Keratinocyte (primary cell): ENCODE results near the gene FGF5. TPM values are rescaled to one million over a fixed set of nuclear protein-coding genes. Genes with fewer than 3 reads are reported as not detected.

Experiments
- DNase-seq: peaks from one replicate; pipeline ENCODE4 v3.0.0-alpha.2; 2011; ENCODE audit warnings: low read depth, missing footprints, low spot score
- FAIRE-seq: peaks from 2 replicates; lab custom pipeline; 2011; peaks lifted over from hg19 to GRCh38; lab: Jason Lieb, UNC
- H2AFZ ChIP-seq: 2 replicates; pipeline ENCODE4 v1.6.0; 2012; ENCODE audit warnings: low read length, control low read depth, inconsistent platforms; ENCODE audit not compliant: control insufficient read depth
- H3K27ac ChIP-seq: 2 replicates; pipeline ENCODE4 v1.5.1; 2011; ENCODE audit warnings: low read length; ENCODE audit not compliant: control insufficient read depth, insufficient read depth
- H3K27me3 ChIP-seq: 3 replicates; pipeline ENCODE4 v1.6.0; 2011; ENCODE audit warnings: low read length; ENCODE audit not compliant: control insufficient read depth, insufficient read depth; ENCODE audit errors: extremely low read depth
- H3K36me3 ChIP-seq, 2 experiments: 2 replicates in 1 of 2; 3 replicates in 1 of 2; pipeline ENCODE4 v1.5.1; 2011; ENCODE audit warnings: low read length in 2 of 2, mild to moderate bottlenecking in 1 of 2; ENCODE audit not compliant: control insufficient read depth in 2 of 2, insufficient read depth in 2 of 2; ENCODE audit errors: extremely low read depth in 1 of 2
- H3K4me1 ChIP-seq: 3 replicates; pipeline ENCODE4 v1.5.1; 2011; ENCODE audit warnings: low read length; ENCODE audit not compliant: control insufficient read depth, insufficient read depth; ENCODE audit errors: extremely low read depth
- H3K4me2 ChIP-seq: 3 replicates; pipeline ENCODE4 v1.6.0; 2011; ENCODE audit warnings: low read depth, low read length; ENCODE audit not compliant: control insufficient read depth, insufficient read depth; ENCODE audit errors: extremely low read depth
- H3K4me3 ChIP-seq, 3 experiments: fragments of 200-600 bp in 1 of 3; sonication (generic) in 1 of 3; 2 replicates in 2 of 3; 3 replicates in 1 of 3; pipeline ENCODE4 v1.5.1; 2011 to 2016; ENCODE audit warnings: low read length in 3 of 3, mild to moderate bottlenecking in 3 of 3, control low read depth in 2 of 3, inconsistent platforms in 1 of 3, low read depth in 1 of 3, mixed read lengths in 1 of 3, mixed run types in 1 of 3, moderate library complexity in 1 of 3; ENCODE audit not compliant: control insufficient read depth in 2 of 3, insufficient read depth in 2 of 3; ENCODE audit errors: extremely low read depth in 1 of 3
- H3K79me2 ChIP-seq: 2 replicates; pipeline ENCODE4 v1.6.0; 2012; ENCODE audit warnings: low read length; ENCODE audit not compliant: control insufficient read depth, insufficient read depth
- H3K9ac ChIP-seq: 3 replicates; pipeline ENCODE4 v1.6.0; 2011; ENCODE audit warnings: low read length; ENCODE audit not compliant: control insufficient read depth, insufficient read depth; ENCODE audit errors: extremely low read depth
- H3K9me1 ChIP-seq: 3 replicates; pipeline ENCODE4 v1.6.0; 2011; ENCODE audit warnings: low read length; ENCODE audit not compliant: control insufficient read depth, insufficient read depth; ENCODE audit errors: extremely low read depth
- H3K9me3 ChIP-seq: 2 replicates; pipeline ENCODE4 v1.5.1; 2012; ENCODE audit warnings: low read depth, low read length; ENCODE audit not compliant: control insufficient read depth
- H4K20me1 ChIP-seq: 3 replicates; pipeline ENCODE4 v1.6.0; 2011; ENCODE audit warnings: low read length; ENCODE audit not compliant: control insufficient read depth, insufficient read depth; ENCODE audit errors: extremely low read depth
- EZH2 ChIP-seq: IDR thresholded peaks from one replicate; pipeline ENCODE4 v1.6.1; 2012; ENCODE audit warnings: inconsistent platforms, mild to moderate bottlenecking, low read length, moderate library complexity
- dilution Hi-C: fragments of 300-500 bp; cut with MboI; formaldehyde crosslinking; loops from one replicate; pipeline ENCODE4 v1.7.0; 2020; ENCODE audit warnings: low sequenced_read_pairs; ENCODE audit not compliant: extremely low pct_ligation_motif_present
- polyA plus RNA-seq, 5 experiments: library from polyadenylated mRNA; depleted of rRNA in 3 of 5; stranded (reverse) in 3 of 5; stranded (forward) in 1 of 5; unstranded in 1 of 5; fragments of >200 nt; gene quantifications; 1 replicate in 1 of 5; 2 replicates in 3 of 5; 3 replicates in 1 of 5; pipeline versions ENCODE4 v1.2.1 to v1.2.3, GENCODE V29; 2011 to 2012; ENCODE audit warnings: missing spikeins in 2 of 5, low read depth in 1 of 5, low replicate concordance in 1 of 5
- TF ChIP-seq, protein P1 (sequence below), 3 experiments: IDR thresholded peaks in 1 of 3; conservative IDR thresholded peaks in 1 of 3; optimal IDR thresholded peaks in 1 of 3; 2 replicates in 2 of 3; 3 replicates in 1 of 3; pipeline versions ENCODE3 to v1.5.1; 2011; ENCODE audit warnings: low read length in 3 of 3, mild to moderate bottlenecking in 3 of 3, moderate library complexity in 2 of 3, control low read depth in 1 of 3, inconsistent platforms in 1 of 3; ENCODE audit not compliant: insufficient read depth in 2 of 3; ENCODE audit errors: extremely low read depth in 1 of 3

FGF5 gene
- polyA plus RNA-seq, 1 donor (not counting 4 experiments of a cell fraction or from before 2014, with no cell fraction given) = 3.9 TPM

GRCh38 chr4:80270321-80270720 lies 3.9 kb downstream of the FGF5 start:
- Histone ChIP-seq H3K36me3 (no peaks in the 10 kb centered on the region), H3K4me1 (peaks cover 13% of the 10 kb centered on the region), H4K20me1 (no peaks in the 10 kb centered on the region), H3K79me2 (no peaks in the 10 kb centered on the region), H3K4me2 (no peak overlapping the region), H3K9me3 (no peaks in the 10 kb centered on the region), H3K9me1 (no peaks in the 10 kb centered on the region), H3K4me3 (no peak overlapping the region), H3K27me3 (peaks cover 26% of the 10 kb centered on the region), H3K9ac (no peak overlapping the region), H3K27ac (no peak overlapping the region), H2AFZ (no peak overlapping the region)
- no peak for DNase-seq
- FAIRE-seq = no peak
- dilution Hi-C loops = no loop called here
- TF ChIP-seq, protein P1, sequence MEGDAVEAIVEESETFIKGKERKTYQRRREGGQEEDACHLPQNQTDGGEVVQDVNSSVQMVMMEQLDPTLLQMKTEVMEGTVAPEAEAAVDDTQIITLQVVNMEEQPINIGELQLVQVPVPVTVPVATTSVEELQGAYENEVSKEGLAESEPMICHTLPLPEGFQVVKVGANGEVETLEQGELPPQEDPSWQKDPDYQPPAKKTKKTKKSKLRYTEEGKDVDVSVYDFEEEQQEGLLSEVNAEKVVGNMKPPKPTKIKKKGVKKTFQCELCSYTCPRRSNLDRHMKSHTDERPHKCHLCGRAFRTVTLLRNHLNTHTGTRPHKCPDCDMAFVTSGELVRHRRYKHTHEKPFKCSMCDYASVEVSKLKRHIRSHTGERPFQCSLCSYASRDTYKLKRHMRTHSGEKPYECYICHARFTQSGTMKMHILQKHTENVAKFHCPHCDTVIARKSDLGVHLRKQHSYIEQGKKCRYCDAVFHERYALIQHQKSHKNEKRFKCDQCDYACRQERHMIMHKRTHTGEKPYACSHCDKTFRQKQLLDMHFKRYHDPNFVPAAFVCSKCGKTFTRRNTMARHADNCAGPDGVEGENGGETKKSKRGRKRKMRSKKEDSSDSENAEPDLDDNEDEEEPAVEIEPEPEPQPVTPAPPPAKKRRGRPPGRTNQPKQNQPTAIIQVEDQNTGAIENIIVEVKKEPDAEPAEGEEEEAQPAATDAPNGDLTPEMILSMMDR (optimal IDR thresholded peaks at IDR 0.05 in 1 of 3, IDR thresholded peaks at IDR 0.05 in 1 of 3, conservative IDR thresholded peaks at IDR 0.05 in 1 of 3; ENCODE audit: extremely low read depth in 1 of 3, insufficient read depth in 2 of 3, low read length in 3 of 3) = no peak
- no peak for TF ChIP-seq EZH2

DNA sequence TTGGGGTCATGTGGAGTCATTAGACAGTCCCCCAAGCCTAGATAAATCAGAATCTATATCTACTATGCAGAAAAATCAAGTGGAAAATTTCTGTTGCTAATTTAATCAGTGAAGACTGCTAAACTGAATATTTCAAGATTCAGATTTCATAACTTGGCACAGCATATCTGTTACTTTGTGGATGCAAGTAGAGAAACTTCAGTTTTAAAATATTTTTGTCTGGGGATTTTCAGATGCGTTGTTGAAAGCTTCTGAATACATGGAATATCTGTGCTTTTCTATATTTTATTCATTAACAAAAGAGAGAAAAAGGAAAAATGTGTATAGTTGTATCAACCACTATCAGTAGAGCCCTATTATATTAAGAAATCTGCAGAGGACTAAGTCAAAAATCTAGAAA lies 4.4 kb downstream of the FGF5 start:
- Histone ChIP-seq H3K36me3 (no peaks in the 10 kb centered on the region), H3K9me3 (no peaks in the 10 kb centered on the region), H4K20me1 (no peaks in the 10 kb centered on the region), H2AFZ (no peak overlapping the region), H3K79me2 (no peaks in the 10 kb centered on the region), H3K4me3 (no peak overlapping the region), H3K27ac (no peak overlapping the region), H3K9ac (no peak overlapping the region), H3K4me1 (peaks cover 13% of the 10 kb centered on the region), H3K27me3 (peaks cover 26% of the 10 kb centered on the region), H3K9me1 (no peaks in the 10 kb centered on the region), H3K4me2 (no peak overlapping the region)
- DNase-seq (no peak), FAIRE-seq (no peak)
- no peak for TF ChIP-seq EZH2
- TF ChIP-seq, protein P1 (optimal IDR thresholded peaks at IDR 0.05 in 1 of 3, IDR thresholded peaks at IDR 0.05 in 1 of 3, conservative IDR thresholded peaks at IDR 0.05 in 1 of 3; ENCODE audit: extremely low read depth in 1 of 3, insufficient read depth in 2 of 3, low read length in 3 of 3) = no peak
- dilution Hi-C loops = no loop called here
